GM23338 (cell line): ENCODE results near the gene XRCC5. TPM values are rescaled to one million over a fixed set of nuclear protein-coding genes. Genes with fewer than 3 reads are reported as not detected.

Experiments used
- ATAC-seq: fragments of 200-7000 bp; cut with Tn5 transposase; 3 replicates; pipeline ENCODE4 v1.9.1; 2020
- DNase-seq: peaks from one replicate; pipeline ENCODE4 v3.0.0-alpha.2; 2015; ENCODE audit warnings: low spot score
- H2AFZ ChIP-seq: fragments of 200-600 bp; sonication (generic); 2 replicates; pipeline ENCODE4 v1.8.0; 2016; ENCODE audit warnings: antibody characterized with exemption, mild to moderate bottlenecking, moderate library complexity
- H3F3A ChIP-seq: fragments of 200-600 bp; sonication (generic); replicated peaks from 2 replicates; pipeline ENCODE4 v1.8.0; 2017; ENCODE audit warnings: antibody characterized with exemption, mixed run types, low read depth
- H3K27ac ChIP-seq: fragments of 200-600 bp; sonication (generic); 2 replicates; pipeline ENCODE4 v1.6.1; 2016; ENCODE audit warnings: low read depth
- H3K27me3 ChIP-seq: fragments of 200-600 bp; sonication (generic); 2 replicates; pipeline ENCODE4 v1.8.0; 2016; ENCODE audit warnings: mild to moderate bottlenecking, mixed run types, moderate library complexity; ENCODE audit not compliant: insufficient read depth
- H3K36me3 ChIP-seq: fragments of 200-600 bp; sonication (generic); 2 replicates; pipeline ENCODE4 v1.8.0; 2016; ENCODE audit warnings: mild to moderate bottlenecking; ENCODE audit not compliant: insufficient read depth
- H3K4me1 ChIP-seq: fragments of 200-600 bp; sonication (generic); 2 replicates; pipeline ENCODE4 v1.8.0; 2016; ENCODE audit warnings: mild to moderate bottlenecking, moderate library complexity; ENCODE audit not compliant: insufficient read depth
- H3K4me2 ChIP-seq: fragments of 200-600 bp; sonication (generic); 2 replicates; pipeline ENCODE4 v1.7.1; 2017; ENCODE audit warnings: mixed run types
- H3K4me3 ChIP-seq: fragments of 200-600 bp; sonication (generic); 2 replicates; pipeline ENCODE4 v1.6.1; 2016; ENCODE audit warnings: mixed run types
- H3K79me2 ChIP-seq: fragments of 200-600 bp; sonication (generic); replicated peaks from 2 replicates; pipeline ENCODE4 v1.8.0; 2017; ENCODE audit warnings: mild to moderate bottlenecking; ENCODE audit not compliant: insufficient read depth
- H3K9me2 ChIP-seq: fragments of 200-600 bp; sonication (generic); 2 replicates; pipeline ENCODE4 v1.8.0; 2017; ENCODE audit not compliant: insufficient read depth
- H4K20me1 ChIP-seq: fragments of 200-600 bp; sonication (generic); replicated peaks from 2 replicates; pipeline ENCODE4 v1.8.0; 2017; ENCODE audit warnings: mild to moderate bottlenecking; ENCODE audit not compliant: insufficient read depth
- H3K27ac Mint-ChIP-seq: 2 replicates; pipeline ENCODE4 v1.8.0; 2020; ENCODE audit warnings: inconsistent platforms, mild to moderate bottlenecking, moderate library complexity, mixed read lengths
- H3K27me3 Mint-ChIP-seq: 3 replicates; pipeline ENCODE4 v1.8.0; 2022; ENCODE audit warnings: low read depth, mild to moderate bottlenecking, moderate library complexity, mixed read lengths, inconsistent platforms; ENCODE audit not compliant: insufficient read depth, poor library complexity
- H3K36me3 Mint-ChIP-seq: 3 replicates; pipeline ENCODE4 v1.8.0; 2021; ENCODE audit warnings: low read depth, mild to moderate bottlenecking, inconsistent platforms, moderate library complexity, mixed read lengths
- H3K4me1 Mint-ChIP-seq: 3 replicates; pipeline ENCODE4 v1.8.0; 2020; ENCODE audit warnings: mild to moderate bottlenecking, inconsistent platforms, mixed read lengths
- H3K4me3 Mint-ChIP-seq: 3 replicates; pipeline ENCODE4 v1.8.0; 2021; ENCODE audit warnings: moderate library complexity, mild to moderate bottlenecking, inconsistent platforms, mixed read lengths
- H3K9me3 Mint-ChIP-seq: 3 replicates; pipeline ENCODE4 v1.8.0; 2020; ENCODE audit warnings: moderate library complexity, mild to moderate bottlenecking, inconsistent platforms, mixed read lengths
- CREB1 ChIP-seq: fragments of 250-450 bp; sonication (Bioruptor Pico); IDR thresholded peaks from 2 replicates; pipeline ENCODE4 v1.5.0; 2020; ENCODE audit warnings: low read depth, mild to moderate bottlenecking, moderate library complexity
- CTCF ChIP-seq, 2 experiments: fragments of 200-600 bp in 1 of 2; sonication (generic) in 1 of 2; conservative IDR thresholded peaks; 2 replicates each; pipeline versions ENCODE4 v1.5.1 to v1.6.1; 2016 to 2017; ENCODE audit warnings: antibody characterized with exemption in 2 of 2, low read depth in 2 of 2, mild to moderate bottlenecking in 2 of 2, moderate library complexity in 1 of 2
- ETS1 ChIP-seq: IDR thresholded peaks from 2 replicates; pipeline ENCODE4 v1.6.1; 2016; ENCODE audit warnings: antibody characterized with exemption
- EZH2 ChIP-seq: fragments of 200-600 bp; sonication (generic); IDR thresholded peaks from one replicate; pipeline ENCODE4 v1.8.0; 2017; ENCODE audit warnings: antibody characterized with exemption, mild to moderate bottlenecking, low read depth; ENCODE audit not compliant: unreplicated experiment
- EZH2phosphoT487 ChIP-seq: fragments of 200-600 bp; sonication (generic); IDR thresholded peaks from one replicate; pipeline ENCODE4 v1.8.1; 2018; ENCODE audit warnings: antibody characterized with exemption; ENCODE audit not compliant: unreplicated experiment
- JUNB ChIP-seq: IDR thresholded peaks from one replicate; pipeline ENCODE4 v1.6.1; 2016; ENCODE audit warnings: antibody characterized with exemption; ENCODE audit not compliant: unreplicated experiment
- NANOG ChIP-seq: IDR thresholded peaks from 2 replicates; pipeline ENCODE4 v1.6.1; 2016; ENCODE audit warnings: antibody characterized with exemption, borderline replicate concordance
- POLR2AphosphoS5 ChIP-seq: IDR thresholded peaks from 2 replicates; pipeline ENCODE4 v1.6.1; 2016; ENCODE audit warnings: antibody characterized with exemption, low read depth
- REST ChIP-seq: IDR thresholded peaks from one replicate; pipeline ENCODE4 v1.6.1; 2018; ENCODE audit warnings: antibody characterized with exemption; ENCODE audit not compliant: unreplicated experiment
- STAT1 ChIP-seq: IDR thresholded peaks from one replicate; pipeline ENCODE4 v1.6.1; 2016; ENCODE audit warnings: antibody characterized with exemption; ENCODE audit not compliant: unreplicated experiment
- ZNF114 ChIP-seq: fragments of 250-450 bp; sonication (Bioruptor Pico); IDR thresholded peaks from 2 replicates; pipeline ENCODE4 v1.5.0; 2020; ENCODE audit warnings: mild to moderate bottlenecking, moderate library complexity
- ZNF331 ChIP-seq: fragments of 250-450 bp; sonication (Bioruptor Pico); IDR thresholded peaks from 2 replicates; pipeline ENCODE4 v1.5.0; 2020; ENCODE audit warnings: low read depth, mild to moderate bottlenecking, moderate library complexity
- ZNF462 ChIP-seq: fragments of 250-450 bp; sonication (Bioruptor Pico); IDR thresholded peaks from 2 replicates; pipeline ENCODE4 v1.5.0; 2020; ENCODE audit warnings: mild to moderate bottlenecking, moderate library complexity
- polyA plus RNA-seq: library from polyadenylated mRNA; unstranded; fragments of >200 nt; fragmentation: Nextera tagmentation; extraction: Ambion mirVana; gene quantifications from 2 replicates; pipeline ENCODE4 v1.2.1, GENCODE V29; 2016
- total RNA-seq: library from RNA; depleted of rRNA; stranded (reverse); fragments of >200 nt; shearing (Covaris generic); gene quantifications from 2 replicates; pipeline ENCODE4 v1.2.3, GENCODE V29; 2014

XRCC5 gene
- total and polyA plus RNA-seq, 2 experiments from 2014 or later = 499 to 524 TPM

GRCh38 chr2:216114714-216115531, 5.8 kb downstream of the XRCC5 start:
- Histone ChIP-seq H3K79me2 (peaks cover 82% of the 10 kb centered on the region), H3K27ac (peak overlapping the region; percentile 92), H3K36me3 (peaks cover 82% of the 10 kb centered on the region), H3K27me3 (no peaks in the 10 kb centered on the region), H3K4me1 (peaks cover 12% of the 10 kb centered on the region), H3K4me2 (peak overlapping the region; percentile 73), H3F3A (peaks cover 37% of the 10 kb centered on the region), H3K4me3 (peak overlapping the region; percentile 41), H3K9me2 (no peaks in the 10 kb centered on the region), H2AFZ (no peak overlapping the region), H4K20me1 (peaks cover 2% of the 10 kb centered on the region)
- Mint-ChIP-seq H3K27me3 (peaks cover 11% of the 10 kb centered on the region), H3K4me3 (peak overlapping the region; percentile 70), H3K9me3 (no peaks in the 10 kb centered on the region; the same call in 2 of the 3 replicates), H3K36me3 (peaks cover 99% of the 10 kb centered on the region), H3K4me1 (peaks cover 47% of the 10 kb centered on the region), H3K27ac (peak overlapping the region; percentile 100)
- DNase-seq (peak; percentile 100), ATAC-seq (peak; percentile 85)
- no peak for TF ChIP-seq ZNF462 (CRISPR knock-in tag)
- no peak for TF ChIP-seq JUNB
- TF ChIP-seq CREB1 (CRISPR knock-in tag) = no peak
- no peak for TF ChIP-seq ZNF331 (CRISPR knock-in tag)
- TF ChIP-seq CTCF (conservative IDR thresholded peaks at IDR 0.05; ENCODE audit: low read depth in 2 of 2) = peak; percentile 87 to 94
- TF ChIP-seq EZH2 = no peak
- TF ChIP-seq POLR2AphosphoS5 = peak; percentile 68
- no peak for TF ChIP-seq ETS1
- no peak for TF ChIP-seq STAT1
- TF ChIP-seq NANOG = 0 out of 2 replicates have a peak, but pooled peaks have one; percentile 5
- no peak for TF ChIP-seq ZNF114
- TF ChIP-seq EZH2phosphoT487 = no peak
- no peak for TF ChIP-seq REST
